Caco-2 (cell line): ENCODE results near the gene GABARAPL1. TPM values are rescaled to one million over a fixed set of nuclear protein-coding genes. Genes with fewer than 3 reads are reported as not detected.

Experiments
- BruUV-seq: library from RNA; stranded (reverse); fragments of 400-500 nt; replicated peaks from 2 replicates; lab custom pipeline; 2021; lab: Mats Ljungman, UMichigan
- CTCF ChIA-PET: fragments of 300-600 bp; sonication (Branson Sonifier 250); formaldehyde crosslinking; loops from one replicate; lab custom pipeline; 2022; ENCODE audit warnings: antibody characterized with exemption; lab: Charles Lee
- POLR2A ChIA-PET: fragments of 300-600 bp; sonication (Branson Sonifier 250); formaldehyde crosslinking; loops from one replicate; lab custom pipeline; 2022; ENCODE audit warnings: antibody characterized with exemption; lab: Charles Lee
- DNase-seq, 2 experiments: peaks; one replicate each; pipeline versions ENCODE4 v3.0.0 to v3.0.0-alpha.2; 2020 to 2022
- H3K27me3 ChIP-seq: replicated peaks from 2 replicates; pipeline ENCODE4 v1.6.0; 2011; ENCODE audit warnings: low read length; ENCODE audit not compliant: control insufficient read depth, insufficient read depth
- H3K36me3 ChIP-seq: 2 replicates; pipeline ENCODE4 v1.5.1; 2011; ENCODE audit warnings: low read length; ENCODE audit not compliant: control insufficient read depth, insufficient read depth
- H3K4me1 ChIP-seq: fragments of 250-450 bp; sonication (Bioruptor Pico); 2 replicates; pipeline ENCODE4 v1.5.1; 2020; ENCODE audit warnings: mild to moderate bottlenecking
- H3K4me3 ChIP-seq: 2 replicates; pipeline ENCODE4 v1.5.1; 2011; ENCODE audit warnings: low read depth, mild to moderate bottlenecking, control low read depth, low read length
- H3K9me3 ChIP-seq: fragments of 250-450 bp; sonication (Bioruptor Pico); 2 replicates; pipeline ENCODE4 v1.5.1; 2020; ENCODE audit warnings: mild to moderate bottlenecking, moderate library complexity
- H3K27ac Mint-ChIP-seq: one replicate; pipeline ENCODE4 v1.8.0; 2022; ENCODE audit warnings: mixed read lengths; ENCODE audit not compliant: unreplicated experiment
- H3K27me3 Mint-ChIP-seq: one replicate; pipeline ENCODE4 v1.8.0; 2022; ENCODE audit warnings: mixed read lengths; ENCODE audit not compliant: insufficient read depth, unreplicated experiment
- H3K36me3 Mint-ChIP-seq: one replicate; pipeline ENCODE4 v1.8.0; 2022; ENCODE audit warnings: mild to moderate bottlenecking, mixed read lengths; ENCODE audit not compliant: insufficient read depth, unreplicated experiment
- H3K4me1 Mint-ChIP-seq: one replicate; pipeline ENCODE4 v1.8.0; 2022; ENCODE audit warnings: low read depth, mixed read lengths; ENCODE audit not compliant: unreplicated experiment
- H3K4me3 Mint-ChIP-seq: one replicate; pipeline ENCODE4 v1.8.0; 2022; ENCODE audit warnings: mild to moderate bottlenecking, moderate library complexity, mixed read lengths; ENCODE audit not compliant: unreplicated experiment
- H3K9me3 Mint-ChIP-seq: one replicate; pipeline ENCODE4 v1.8.0; 2022; ENCODE audit warnings: mixed read lengths; ENCODE audit not compliant: unreplicated experiment
- intact Hi-C: fragments of 100-400 bp; cut with micrococcal nuclease; formaldehyde crosslinking; loops from one replicate; pipeline ENCODE4 v1.10.0; 2022; ENCODE audit not compliant: unreplicated experiment
- total RNA-seq: library from RNA; stranded (reverse); gene quantifications from 2 replicates; pipeline ENCODE4 v1.2.3, GENCODE V29; 2022
- TF ChIP-seq, protein P1 (sequence below), 2 experiments: fragments of 200-600 bp in 1 of 2; IDR thresholded peaks; 1 replicate in 1 of 2; 2 replicates in 1 of 2; pipeline versions ENCODE4 v1.5.1 to v1.8.0; 2011 to 2022; ENCODE audit warnings: antibody characterized with exemption in 1 of 2, control low read depth in 1 of 2, inconsistent platforms in 1 of 2, low read depth in 1 of 2, low read length in 1 of 2, mild to moderate bottlenecking in 1 of 2, moderate library complexity in 1 of 2; ENCODE audit not compliant: insufficient read depth in 1 of 2, severe bottlenecking in 1 of 2, unreplicated experiment in 1 of 2

GABARAPL1 gene
- total RNA-seq, 1 experiment from 2014 or later, result 106 TPM

- Mint-ChIP-seq H3K36me3 (no peaks in the 10 kb centered on the region), H3K27me3 (peaks cover 3% of the 10 kb centered on the region), H3K27ac (no peak overlapping the region), H3K4me1 (no peaks in the 10 kb centered on the region), H3K9me3 (peaks cover 38% of the 10 kb centered on the region), H3K4me3 (no peak overlapping the region)
- H3K27me3 ChIP-seq, result no peaks in the 10 kb centered on the region
- CTCF ChIA-PET, result no interaction called here
- no peaks in the 10 kb centered on the region for H3K4me1 ChIP-seq
- POLR2A ChIA-PET, result no interaction called here
- intact Hi-C loops, result loop anchor here (2.0 to 10.0 kb wide), 4 partner anchors 96 to 266 kb away; no protein-coding TSS in a partner anchor
- no peak overlapping the region for H3K4me3 ChIP-seq
- H3K36me3 ChIP-seq, result no peaks in the 10 kb centered on the region
- TF ChIP-seq, protein P1, sequence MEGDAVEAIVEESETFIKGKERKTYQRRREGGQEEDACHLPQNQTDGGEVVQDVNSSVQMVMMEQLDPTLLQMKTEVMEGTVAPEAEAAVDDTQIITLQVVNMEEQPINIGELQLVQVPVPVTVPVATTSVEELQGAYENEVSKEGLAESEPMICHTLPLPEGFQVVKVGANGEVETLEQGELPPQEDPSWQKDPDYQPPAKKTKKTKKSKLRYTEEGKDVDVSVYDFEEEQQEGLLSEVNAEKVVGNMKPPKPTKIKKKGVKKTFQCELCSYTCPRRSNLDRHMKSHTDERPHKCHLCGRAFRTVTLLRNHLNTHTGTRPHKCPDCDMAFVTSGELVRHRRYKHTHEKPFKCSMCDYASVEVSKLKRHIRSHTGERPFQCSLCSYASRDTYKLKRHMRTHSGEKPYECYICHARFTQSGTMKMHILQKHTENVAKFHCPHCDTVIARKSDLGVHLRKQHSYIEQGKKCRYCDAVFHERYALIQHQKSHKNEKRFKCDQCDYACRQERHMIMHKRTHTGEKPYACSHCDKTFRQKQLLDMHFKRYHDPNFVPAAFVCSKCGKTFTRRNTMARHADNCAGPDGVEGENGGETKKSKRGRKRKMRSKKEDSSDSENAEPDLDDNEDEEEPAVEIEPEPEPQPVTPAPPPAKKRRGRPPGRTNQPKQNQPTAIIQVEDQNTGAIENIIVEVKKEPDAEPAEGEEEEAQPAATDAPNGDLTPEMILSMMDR (IDR thresholded peaks at IDR 0.05; ENCODE audit: insufficient read depth in 1 of 2, low read depth in 1 of 2, low read length in 1 of 2, severe bottlenecking in 1 of 2, unreplicated experiment in 1 of 2), result no peak
- no TSS peak for BruUV-seq
- H3K9me3 ChIP-seq, result peaks cover 21% of the 10 kb centered on the region
- no peak for DNase-seq
Observed at GRCh38 chr12:10234562-10234961, 21.9 kb downstream of the GABARAPL1 start.

DNA sequence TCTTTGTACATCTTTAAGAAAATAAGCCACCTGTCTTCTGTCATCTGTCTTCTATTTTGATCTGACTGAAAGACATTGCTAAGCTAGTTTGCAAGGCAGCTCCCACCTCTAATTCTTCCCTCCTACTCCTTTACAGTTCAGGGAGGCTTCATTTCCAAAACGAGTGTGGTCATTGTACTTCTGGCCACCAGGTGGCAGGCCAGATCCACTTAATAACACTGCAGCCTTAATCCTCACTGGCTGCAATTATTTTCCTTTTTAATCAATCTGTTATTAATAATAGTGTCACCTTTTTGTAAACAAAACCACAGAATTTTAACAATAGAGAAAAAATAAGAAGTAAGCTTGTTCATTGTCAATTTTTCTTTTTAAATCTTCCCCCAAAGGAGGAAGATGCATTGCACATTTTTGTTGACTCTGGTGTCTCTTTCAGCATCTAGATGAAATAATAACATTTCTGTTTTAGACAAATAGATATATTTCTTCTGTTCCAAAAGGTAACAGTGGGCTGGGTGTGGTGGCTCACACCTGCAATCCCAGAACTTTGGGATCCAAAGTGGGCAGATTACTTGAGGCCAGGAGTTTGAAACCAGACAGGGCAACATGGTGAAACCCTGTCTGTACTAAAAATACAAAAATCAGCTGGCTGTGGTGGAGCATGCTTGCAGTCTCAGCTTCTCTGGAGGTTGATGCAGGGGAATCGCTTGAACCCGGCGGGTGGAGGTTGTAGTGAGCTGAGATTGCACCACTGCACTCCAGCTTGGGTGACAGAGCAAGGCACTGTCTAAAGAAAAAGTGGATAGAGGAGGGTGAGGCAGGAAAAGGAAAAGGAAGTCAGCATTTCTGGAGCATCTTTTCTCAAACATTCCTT lies 23.3 kb downstream of the GABARAPL1 start:
- Histone ChIP-seq H3K36me3 (no peaks in the 10 kb centered on the region), H3K4me1 (no peaks in the 10 kb centered on the region), H3K9me3 (peaks cover 21% of the 10 kb centered on the region), H3K4me3 (no peak overlapping the region), H3K27me3 (no peaks in the 10 kb centered on the region)
- Mint-ChIP-seq H3K27ac (no peak overlapping the region), H3K4me1 (no peaks in the 10 kb centered on the region), H3K27me3 (peaks cover 4% of the 10 kb centered on the region), H3K9me3 (peaks cover 38% of the 10 kb centered on the region), H3K4me3 (no peak overlapping the region), H3K36me3 (no peaks in the 10 kb centered on the region)
- intact Hi-C loops, result loop anchor here (1.0 to 10.0 kb wide), 7 partner anchors 95 to 514 kb away; partner anchors contain the start of gene STYK1
- no TSS peak for BruUV-seq
- peak in 1 of 2 experiments; percentile 43 for DNase-seq
- TF ChIP-seq, protein P1 (IDR thresholded peaks at IDR 0.05; ENCODE audit: insufficient read depth in 1 of 2, low read depth in 1 of 2, low read length in 1 of 2, severe bottlenecking in 1 of 2, unreplicated experiment in 1 of 2), result peak; percentile 81 to 87
- CTCF ChIA-PET, result no interaction called here
- POLR2A ChIA-PET, result no interaction called here

DNA sequence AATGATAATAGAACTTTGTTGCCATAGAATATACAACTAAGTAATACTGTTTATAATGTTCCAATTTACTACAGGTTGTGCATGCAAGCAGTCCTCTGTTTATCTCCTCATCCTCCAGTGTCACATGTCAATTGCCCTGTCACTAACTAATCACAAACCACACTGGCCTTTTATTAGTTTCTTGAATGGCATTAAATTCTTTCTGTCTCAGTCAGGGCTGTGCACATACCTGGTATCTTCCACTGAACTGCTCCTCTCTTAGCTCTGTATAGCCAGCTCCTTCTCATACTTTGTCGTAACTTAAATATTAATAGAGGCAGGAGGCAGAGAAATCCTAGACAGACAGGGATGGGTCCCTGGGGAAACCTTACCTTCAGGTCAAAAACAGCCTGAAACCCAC lies 24.0 kb downstream of the GABARAPL1 start:
- ChIA-PET CTCF (interaction anchor here (0.5 kb wide), 1 partner anchor 40 kb away, joined by 7 read pairs; no protein-coding TSS in a partner anchor), POLR2A (no interaction called here)
- BruUV-seq, result no TSS peak
- no peaks in the 10 kb centered on the region for H3K36me3 ChIP-seq
- H3K4me1 ChIP-seq, result no peaks in the 10 kb centered on the region
- Mint-ChIP-seq H3K36me3 (no peaks in the 10 kb centered on the region), H3K4me1 (no peaks in the 10 kb centered on the region), H3K4me3 (no peak overlapping the region), H3K27ac (no peak overlapping the region), H3K9me3 (peaks cover 38% of the 10 kb centered on the region), H3K27me3 (peaks cover 4% of the 10 kb centered on the region)
- intact Hi-C loops, result loop anchor here (10.0 kb wide), 1 partner anchor 128 kb away; no protein-coding TSS in a partner anchor
- DNase-seq, result no peak
- H3K27me3 ChIP-seq, result no peaks in the 10 kb centered on the region
- peaks cover 21% of the 10 kb centered on the region for H3K9me3 ChIP-seq
- TF ChIP-seq, protein P1 (IDR thresholded peaks at IDR 0.05; ENCODE audit: insufficient read depth in 1 of 2, low read depth in 1 of 2, low read length in 1 of 2, severe bottlenecking in 1 of 2, unreplicated experiment in 1 of 2), result no peak
- no peak overlapping the region for H3K4me3 ChIP-seq
